HG02610 (cell line): ENCODE data around the gene PHF1.
"Not testable (repeated sequence)": the region's sequence is repeated elsewhere in the genome, so short reads cannot be mapped to it uniquely, and the experiment has no call there.

ENCODE experiments used
- ATAC-seq: cut with Tn5 transposase; IDR thresholded peaks from one replicate; pipeline ENCODE4 v1.9.1; 2021; ENCODE audit warnings: mild to moderate bottlenecking, moderate library complexity; ENCODE audit not compliant: unreplicated experiment

Gene PHF1

DNA sequence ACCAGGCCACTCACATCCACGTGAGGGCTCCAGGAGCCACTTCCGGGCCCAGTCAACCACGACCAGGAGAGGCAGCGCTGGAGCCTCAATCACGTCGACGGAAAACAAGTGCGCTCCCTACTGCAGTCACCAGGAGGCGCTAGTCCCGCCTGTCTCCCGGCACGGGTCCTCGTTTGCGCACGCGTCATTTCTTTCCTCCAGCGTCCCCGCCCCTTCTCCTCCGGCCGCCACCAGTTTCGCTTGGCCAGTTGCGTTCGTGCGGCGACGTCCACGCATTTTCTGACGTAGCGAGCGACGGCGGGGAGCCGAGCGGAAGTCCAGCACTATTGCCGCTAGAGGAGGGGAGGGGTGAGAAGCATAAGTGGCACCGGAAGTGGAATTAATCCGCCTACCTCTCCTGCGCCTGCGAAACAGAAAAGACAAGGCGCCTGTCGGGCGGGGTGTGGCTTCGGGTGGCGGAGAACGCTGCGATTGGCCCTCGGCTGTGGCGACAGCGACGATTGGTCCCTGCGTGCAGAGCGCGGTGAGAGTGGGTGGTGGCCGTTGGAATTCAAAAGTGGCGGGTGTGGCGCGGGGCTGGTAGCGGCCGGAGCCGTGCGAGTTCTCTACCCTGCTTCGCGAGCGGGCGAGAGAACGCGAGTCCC, 19.4 kb upstream of the PHF1 start, which contains the start of gene KIFC1:
Gene KIFC1 (plus strand): TSS at position 546 of the 644 bp plus-strand sequence. CDS start 163 bp downstream, outside the sequence.
- ATAC-seq, result peak; percentile 88

DNA sequence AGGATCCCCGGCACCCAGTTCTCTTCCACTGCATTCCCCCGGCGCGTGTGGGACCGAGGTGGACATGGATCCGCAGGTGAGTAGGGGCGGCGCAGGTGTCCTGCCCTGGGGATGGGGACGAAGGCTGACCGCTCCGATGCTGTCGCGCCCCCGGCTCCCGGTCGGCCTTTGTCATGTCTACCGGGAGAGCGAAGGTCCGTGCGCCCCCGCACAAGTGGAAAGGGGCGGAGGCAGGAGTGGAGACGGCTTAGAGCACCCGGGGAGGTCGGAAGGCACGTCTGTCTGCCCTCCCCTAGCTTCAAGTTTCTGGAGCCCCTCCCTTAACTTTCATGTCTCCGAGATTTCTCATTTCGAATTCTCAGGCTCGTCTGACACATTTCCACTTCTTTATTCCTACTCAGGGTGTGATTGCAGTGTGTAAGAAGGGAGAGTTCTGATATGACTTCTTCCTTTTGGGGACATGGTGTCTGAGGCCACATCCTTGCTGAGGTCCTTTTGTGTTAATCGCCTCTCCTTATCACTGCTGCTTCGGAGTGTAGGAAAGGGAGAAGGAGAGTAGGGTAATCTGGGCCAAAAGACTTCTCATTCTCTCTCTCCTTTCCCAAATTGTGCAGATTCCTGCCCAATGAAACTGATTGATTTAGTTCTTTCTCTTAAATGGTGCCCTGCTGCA, 18.8 kb upstream of the PHF1 start:
- peak; percentile 7 for ATAC-seq

DNA sequence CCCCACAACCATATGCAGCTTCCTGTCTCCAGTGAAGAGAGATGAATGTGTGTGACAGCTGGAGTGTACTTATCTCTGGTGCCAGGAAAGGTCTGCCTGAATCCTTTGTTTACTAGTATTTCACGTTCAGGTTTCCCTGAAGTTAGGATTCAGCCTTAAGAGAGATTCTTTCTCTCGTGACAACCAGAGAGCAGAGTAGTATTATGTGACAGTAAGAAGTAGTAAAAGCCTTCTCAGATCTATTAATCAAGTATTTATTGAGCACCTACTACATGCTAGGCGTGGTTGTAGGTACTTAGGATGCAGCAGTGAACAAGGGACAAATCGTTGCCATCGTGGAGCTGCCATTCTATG, 18.2 kb upstream of the PHF1 start:
- ATAC-seq, result no peak

DNA sequence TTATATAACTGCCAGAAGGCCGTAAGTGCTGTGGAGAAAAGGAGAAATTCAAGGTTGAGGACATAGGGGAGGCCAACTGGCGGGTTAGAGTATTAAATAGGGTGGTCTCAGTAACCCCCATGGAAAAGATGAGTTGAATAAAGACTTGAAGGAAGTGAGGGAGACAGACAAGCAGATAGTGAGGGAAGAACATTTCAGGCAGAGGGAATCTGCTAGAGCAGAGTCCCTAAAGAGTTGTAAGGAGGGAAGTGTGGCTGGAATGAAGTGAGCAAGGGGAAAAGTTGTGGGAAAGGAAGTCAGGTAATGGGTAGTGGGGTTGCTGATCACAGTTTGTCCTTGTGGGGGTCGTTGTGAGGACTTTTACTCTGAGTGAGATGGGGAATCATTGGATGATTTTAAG, 17.8 kb upstream of the PHF1 start:
- no peak for ATAC-seq

DNA sequence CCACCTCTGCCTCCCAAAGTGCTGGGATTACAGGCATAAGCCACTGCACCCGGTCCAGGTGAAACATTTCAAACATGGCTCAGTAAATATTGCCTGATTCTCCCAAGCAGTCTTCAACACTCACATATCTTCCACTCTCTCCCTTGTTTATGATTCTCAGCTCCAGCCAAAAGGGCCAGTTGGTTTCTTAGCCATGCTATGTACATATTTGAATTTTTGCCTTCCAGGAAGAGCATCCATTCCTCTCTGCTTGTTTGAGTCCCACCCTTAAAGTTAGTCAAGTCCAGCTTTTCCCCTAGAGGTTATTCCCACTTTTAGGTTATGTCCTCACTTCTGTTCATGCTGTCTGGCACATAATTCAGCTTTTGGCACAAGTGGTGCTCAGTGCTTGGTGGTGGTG, 13.3 kb upstream of the PHF1 start:
- ATAC-seq, result no peak

DNA sequence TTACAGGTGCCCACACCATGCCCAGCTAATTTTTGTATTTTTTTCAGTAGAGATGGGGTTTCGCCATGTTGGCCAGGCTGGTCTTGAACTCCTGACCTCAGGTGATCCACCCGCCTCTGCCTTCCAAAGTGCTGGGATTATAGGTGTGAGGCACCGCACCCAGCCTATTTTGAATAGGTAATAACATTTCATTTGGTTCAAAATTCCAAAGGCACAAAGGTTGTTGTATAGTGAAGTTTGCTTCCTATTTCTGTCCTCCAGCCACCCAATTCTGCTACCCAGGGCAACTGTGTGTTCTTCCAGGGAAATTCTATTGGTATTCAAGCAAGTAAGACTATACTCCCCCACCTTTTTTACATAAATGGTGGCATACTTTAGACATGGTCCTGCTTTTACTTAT, 12.2 kb upstream of the PHF1 start:
- not testable (repeated sequence) for ATAC-seq

DNA sequence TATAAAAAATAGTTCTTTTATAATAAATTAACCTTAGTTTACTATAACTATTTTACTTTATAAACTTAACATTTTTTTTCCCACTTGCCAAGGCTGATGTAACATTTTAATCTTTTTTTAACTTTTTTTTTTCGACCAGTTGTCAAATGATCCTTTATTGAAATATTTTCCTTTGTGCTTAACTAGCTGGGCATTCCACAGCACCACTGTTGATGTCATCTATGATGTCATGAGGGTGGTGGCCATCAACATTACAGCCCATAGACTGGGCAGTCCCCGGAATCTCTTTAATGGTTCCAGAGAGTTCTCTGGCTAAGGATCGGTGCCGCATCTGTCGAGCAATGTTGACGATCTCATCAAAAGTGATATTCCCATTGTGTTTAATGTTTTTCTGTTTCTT, 10.9 kb upstream of the PHF1 start:
- not testable (repeated sequence) for ATAC-seq

DNA sequence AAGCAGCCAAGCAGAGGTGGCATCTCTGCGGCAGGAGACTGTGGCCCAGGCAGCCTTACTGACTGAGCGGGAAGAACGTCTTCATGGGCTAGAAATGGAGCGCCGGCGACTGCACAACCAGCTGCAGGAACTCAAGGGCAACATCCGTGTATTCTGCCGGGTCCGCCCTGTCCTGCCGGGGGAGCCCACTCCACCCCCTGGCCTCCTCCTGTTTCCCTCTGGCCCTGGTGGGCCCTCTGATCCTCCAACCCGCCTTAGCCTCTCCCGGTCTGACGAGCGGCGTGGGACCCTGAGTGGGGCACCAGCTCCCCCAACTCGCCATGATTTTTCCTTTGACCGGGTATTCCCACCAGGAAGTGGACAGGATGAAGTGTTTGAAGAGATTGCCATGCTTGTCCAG, 5.9 kb upstream of the PHF1 start:
- no peak for ATAC-seq

DNA sequence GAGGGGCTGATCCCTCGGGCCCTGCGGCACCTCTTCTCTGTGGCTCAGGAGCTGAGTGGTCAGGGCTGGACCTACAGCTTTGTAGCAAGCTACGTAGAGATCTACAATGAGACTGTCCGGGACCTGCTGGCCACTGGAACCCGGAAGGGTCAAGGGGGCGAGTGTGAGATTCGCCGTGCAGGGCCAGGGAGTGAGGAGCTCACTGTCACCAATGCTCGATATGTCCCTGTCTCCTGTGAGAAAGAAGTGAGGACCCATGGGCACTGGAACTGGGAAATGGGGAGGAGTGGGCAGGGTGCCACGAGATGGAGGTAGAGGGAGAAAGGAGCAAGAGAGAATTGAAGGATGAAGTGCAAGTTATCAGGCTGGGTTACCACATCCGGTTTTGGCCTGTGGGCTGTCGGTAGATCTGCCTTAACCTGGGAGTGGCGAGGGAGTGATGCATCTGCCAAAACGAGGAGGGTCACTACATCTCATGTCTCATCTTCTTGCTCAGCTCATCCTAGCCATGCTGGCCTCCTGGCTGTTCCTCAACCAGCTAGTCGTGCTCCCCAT, 5.4 kb upstream of the PHF1 start:
- no peak for ATAC-seq

DNA sequence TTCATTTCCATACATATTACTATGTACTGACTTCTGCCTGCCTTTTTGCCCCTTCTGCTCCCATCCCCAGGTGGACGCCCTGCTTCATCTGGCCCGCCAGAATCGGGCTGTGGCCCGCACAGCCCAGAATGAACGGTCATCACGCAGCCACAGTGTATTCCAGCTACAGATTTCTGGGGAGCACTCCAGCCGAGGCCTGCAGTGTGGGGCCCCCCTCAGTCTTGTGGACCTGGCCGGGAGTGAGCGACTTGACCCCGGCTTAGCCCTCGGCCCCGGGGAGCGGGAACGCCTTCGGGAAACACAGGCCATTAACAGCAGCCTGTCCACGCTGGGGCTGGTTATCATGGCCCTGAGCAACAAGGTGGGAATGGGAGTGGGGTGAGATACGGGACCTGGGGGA, 4.7 kb upstream of the PHF1 start:
- no peak for ATAC-seq

DNA sequence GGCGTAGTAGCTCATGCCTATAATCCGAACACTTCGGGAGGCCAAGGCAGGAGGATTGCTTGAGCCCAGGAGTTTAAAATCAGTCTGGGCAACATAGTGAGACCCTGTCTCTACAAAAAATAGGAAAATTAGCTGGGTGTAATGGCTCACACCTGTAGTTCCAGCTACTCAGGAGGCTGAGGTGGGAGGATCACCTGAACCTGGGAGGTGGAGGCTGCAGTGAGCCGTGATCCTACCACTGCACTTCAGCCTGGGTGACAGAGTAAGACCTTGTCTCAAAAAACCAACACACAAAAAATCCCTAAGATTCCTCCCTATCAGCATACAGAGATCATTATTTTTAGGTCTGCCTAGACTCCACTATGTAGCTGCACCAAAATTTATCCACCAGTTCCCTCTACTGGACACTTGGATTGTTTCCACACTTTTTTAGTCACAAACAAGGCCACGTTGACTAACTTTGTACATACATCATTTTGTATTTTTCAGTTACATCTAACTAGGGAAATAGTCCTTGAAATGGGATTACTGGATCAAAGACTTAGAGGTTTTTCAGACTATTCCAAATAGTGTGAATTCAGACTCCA, 3.6 kb upstream of the PHF1 start:
- no peak for ATAC-seq

DNA sequence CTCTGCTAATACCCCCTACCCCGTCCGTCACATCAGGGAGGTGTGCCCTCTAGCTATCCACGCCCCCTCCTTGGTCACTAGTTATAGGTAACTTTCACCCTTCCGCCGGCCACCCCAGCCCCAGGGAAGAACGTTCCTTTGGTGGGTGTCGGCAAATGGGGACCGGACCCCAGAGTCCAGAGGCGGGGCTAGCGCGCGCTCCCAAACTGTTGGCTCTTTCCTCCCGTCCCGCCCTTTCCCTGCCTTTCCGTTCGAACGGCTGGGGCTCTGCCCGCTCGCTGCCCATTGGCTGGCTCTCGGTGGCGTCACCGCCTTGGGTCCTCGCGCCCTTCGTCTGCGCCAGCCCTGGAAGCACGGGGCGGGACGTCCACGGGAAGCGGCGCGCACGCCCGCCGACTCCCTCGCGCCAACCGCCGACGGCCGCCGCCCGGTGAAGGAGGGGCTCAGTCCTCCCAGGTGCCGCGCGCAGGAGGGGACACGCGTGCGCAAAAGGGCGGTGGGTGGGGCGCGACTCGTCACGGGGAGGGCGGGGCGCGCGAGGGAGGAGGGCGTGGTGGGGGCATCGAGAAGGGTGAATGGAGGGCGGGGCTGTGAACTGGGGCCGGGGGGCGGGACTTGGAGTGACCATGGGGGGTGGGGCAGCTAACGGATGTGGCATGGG, 634 bp upstream of the PHF1 start:
- ATAC-seq, result peak; percentile 87

DNA sequence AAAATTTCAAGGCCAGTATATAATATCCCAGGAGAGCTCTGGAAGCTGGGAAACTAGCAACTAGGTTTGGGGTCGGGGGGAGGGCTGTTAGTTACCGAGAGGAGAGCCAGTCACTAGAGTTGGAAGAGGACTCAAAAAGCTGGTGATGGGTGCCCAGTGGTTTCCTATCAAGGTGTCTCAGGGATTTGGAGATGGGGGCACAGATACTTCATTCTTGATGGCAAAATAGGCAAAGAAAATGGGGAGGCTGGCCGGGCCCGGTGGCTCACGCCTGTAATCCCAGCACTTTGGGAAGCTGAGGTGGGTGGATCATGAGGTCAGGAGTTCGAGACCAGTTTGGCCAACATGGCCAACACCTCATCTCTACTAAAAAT, 805 bp downstream of the PHF1 start:
- ATAC-seq, result no peak

DNA sequence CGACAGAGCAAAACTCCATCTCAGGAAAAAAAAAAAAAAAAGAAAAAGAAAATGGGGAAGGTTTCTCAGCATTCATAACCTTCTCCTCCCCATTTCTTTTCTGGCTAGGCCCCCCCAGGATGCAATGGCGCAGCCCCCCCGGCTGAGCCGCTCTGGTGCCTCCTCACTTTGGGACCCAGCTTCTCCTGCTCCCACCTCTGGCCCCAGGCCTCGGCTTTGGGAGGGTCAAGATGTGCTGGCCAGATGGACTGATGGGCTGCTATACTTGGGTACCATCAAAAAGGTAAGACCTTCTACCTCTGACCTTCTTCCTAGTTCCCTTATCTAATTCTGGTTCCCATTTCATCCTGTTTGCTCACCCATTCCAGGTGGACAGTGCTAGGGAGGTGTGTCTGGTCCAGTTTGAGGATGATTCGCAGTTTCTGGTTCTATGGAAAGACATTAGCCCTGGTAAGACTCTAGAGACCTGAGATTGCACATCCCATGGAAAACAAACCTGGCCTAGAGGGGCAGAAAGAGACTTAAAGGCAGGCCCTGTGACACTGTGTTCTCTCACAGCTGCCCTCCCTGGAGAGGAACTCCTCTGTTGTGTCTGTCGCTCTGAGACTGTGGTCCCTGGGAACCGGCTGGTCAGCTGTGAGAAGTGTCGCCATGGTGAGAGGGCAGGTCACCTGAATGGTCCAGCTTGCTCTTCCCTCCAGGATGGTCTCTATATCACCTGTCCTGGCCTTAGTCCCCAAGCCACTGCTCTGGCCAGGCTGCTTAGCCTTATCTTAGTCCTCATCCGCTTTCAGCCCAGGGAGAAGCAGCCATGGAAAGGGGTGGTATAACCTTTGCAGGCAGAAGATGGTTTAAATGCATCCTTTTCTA, 1.6 kb downstream of the PHF1 start:
- ATAC-seq, result no peak

DNA sequence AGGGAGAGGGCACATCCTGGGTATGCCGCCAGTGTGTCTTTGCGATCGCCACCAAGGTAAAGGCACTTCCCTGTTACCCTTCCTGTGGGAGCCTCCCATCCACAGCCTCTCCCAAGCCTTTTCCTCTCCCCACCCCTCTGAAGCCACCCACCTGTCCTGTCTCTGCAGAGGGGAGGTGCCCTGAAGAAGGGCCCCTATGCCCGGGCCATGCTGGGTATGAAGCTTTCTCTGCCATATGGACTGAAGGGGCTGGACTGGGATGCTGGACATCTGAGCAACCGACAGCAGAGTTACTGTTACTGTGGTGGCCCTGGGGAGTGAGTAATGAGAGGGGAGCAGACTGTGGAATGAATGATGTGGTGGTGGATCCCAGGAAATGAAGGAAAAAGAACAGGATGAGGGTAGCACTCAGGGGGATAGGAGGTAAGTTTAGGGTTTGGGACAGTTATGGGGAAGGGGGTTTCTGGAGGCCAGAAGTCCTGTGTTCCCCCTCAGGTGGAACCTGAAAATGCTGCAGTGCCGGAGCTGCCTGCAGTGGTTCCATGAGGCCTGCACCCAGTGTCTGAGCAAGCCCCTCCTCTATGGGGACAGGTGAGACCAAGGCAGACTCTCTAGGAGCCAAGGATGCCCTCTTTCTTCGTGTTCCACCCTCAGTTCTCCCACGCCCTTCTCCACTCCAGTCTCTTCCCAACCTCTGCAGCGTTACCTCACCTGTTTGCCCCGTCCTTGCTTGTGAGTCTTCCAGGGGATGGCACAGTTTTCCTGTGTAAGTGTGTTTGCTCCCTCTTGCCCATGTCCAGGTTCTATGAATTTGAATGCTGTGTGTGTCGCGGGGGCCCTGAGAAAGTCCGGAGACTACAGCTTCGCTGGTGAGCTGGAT, 2.7 kb downstream of the PHF1 start:
- no peak for ATAC-seq

DNA sequence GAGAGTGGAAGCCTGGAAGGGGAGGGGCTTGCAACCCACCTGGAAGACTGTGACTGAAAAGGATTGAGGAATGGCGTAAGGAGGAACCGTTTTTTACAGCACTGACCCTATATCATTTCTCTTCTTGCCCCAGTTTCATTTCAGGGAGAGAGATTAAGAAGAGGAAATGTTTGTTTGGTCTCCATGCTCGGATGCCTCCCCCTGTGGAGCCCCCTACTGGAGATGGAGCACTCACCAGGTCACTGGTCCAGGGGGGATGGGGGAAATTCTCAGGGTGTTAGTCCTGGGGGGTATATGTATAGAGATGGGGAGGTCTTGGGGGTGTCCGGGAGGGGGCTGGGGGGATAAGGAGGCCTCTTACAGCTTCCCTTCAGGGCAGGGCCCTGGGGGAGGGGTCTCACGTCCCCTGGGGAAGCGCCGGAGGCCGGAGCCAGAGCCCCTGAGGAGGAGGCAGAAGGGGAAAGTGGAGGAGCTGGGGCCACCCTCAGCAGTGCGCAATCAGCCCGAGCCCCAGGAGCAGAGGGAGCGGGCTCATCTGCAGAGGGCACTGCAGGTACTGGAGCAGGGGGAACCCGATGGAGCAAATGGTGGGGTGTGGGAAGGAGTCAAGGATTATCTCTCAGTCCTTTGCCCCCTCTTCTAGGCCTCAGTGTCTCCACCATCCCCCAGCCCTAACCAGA, 3.9 kb downstream of the PHF1 start:
- no peak for ATAC-seq

DNA sequence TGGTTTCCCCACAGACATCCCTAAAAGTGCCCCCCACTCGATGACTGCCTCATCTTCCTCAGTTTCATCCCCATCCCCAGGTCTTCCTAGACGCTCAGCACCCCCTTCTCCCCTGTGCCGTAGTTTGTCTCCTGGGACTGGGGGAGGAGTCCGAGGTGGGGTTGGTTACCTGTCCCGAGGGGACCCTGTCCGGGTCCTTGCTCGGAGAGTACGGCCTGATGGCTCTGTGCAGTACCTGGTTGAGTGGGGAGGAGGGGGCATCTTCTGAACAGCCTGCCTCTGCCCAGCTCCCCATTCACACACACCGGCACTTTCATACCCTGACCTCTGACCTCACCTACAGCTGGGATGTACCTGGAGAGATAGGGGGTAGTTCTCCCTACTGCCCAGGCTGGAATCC, 5.0 kb downstream of the PHF1 start:
- no peak for ATAC-seq

DNA sequence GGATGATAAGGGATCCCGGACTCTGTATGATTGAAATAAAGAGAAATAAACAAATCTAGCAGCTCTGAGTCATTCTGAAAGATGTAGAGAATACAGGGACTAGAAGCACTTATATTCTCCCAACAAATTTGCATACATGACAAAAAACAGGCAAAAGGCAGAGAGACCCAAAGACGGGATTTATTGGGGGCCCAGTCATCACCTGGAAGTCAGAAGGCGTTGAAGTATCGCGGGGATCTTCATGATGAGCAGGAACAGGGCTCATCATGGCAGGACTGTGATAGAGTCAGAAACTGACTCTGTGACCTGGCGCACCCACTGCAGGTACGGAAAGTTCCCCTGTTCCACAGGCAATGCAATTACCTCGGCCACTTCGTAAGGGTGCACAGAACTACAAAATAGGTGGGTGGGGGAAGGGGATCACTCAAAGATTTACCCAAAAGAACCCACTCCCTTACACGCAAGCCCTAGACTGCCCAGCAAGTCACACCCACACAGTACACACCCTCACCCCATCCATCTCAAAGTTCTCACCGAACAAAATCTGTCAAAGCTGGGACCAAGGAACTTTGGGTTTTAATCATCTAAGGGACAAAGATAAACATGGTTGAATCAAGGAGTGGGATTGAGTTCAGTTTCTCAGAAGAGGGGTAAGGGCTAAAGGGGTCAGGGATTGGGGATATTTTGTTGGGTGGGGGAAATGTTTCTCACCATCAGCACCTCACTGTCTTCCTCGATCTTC, 5.7 kb downstream of the PHF1 start:
- no peak for ATAC-seq
